Peyer's patch (tissue), 4 donors: ENCODE data around the gene NLRP11.

Experiments
- CTCF ChIP-seq, 6 experiments: fragments of 450-650 bp in 4 of 6; fragments of 200-600 bp in 2 of 6; sonication (generic) in 1 of 6; IDR thresholded peaks; one replicate each; pipeline ENCODE4 v1.5.1; 2017 to 2019; ENCODE audit warnings: antibody characterized with exemption in 6 of 6, mild to moderate bottlenecking in 3 of 6, moderate library complexity in 1 of 6
- POLR2A ChIP-seq, 2 donors: fragments of 450-650 bp; IDR thresholded peaks; one replicate each; pipeline ENCODE4 v1.5.1; 2017; ENCODE audit warnings: antibody characterized with exemption in 2 of 2, mild to moderate bottlenecking in 2 of 2, moderate library complexity in 2 of 2

GRCh38 chr19:55802281-55802680, 29.5 kb downstream of the NLRP11 start:
- TF ChIP-seq CTCF (IDR thresholded peaks at IDR 0.05) (no peak), POLR2A (IDR thresholded peaks at IDR 0.05) (no peak)
